Tibial nerve (tissue), 4 donors: ENCODE results near the gene TECPR2.

Experiments
- EP300 ChIP-seq, 2 donors: sonication (generic); formaldehyde crosslinking; IDR thresholded peaks; one replicate each; pipeline ENCODE4 v1.6.1; 2017; ENCODE audit warnings: antibody characterized with exemption in 2 of 2, mild to moderate bottlenecking in 1 of 2
- POLR2A ChIP-seq, 2 donors: fragments of 450-650 bp; IDR thresholded peaks; one replicate each; pipeline ENCODE4 v1.6.1; 2017; ENCODE audit warnings: antibody characterized with exemption in 2 of 2, mild to moderate bottlenecking in 2 of 2, moderate library complexity in 2 of 2
- TF ChIP-seq, protein P1 (sequence below), 5 experiments: fragments of 200-600 bp in 3 of 5; fragments of 450-650 bp in 2 of 5; sonication (generic) in 3 of 5; IDR thresholded peaks; one replicate each; pipeline ENCODE4 v1.5.1; 2016 to 2019; ENCODE audit warnings: antibody characterized with exemption in 5 of 5, mild to moderate bottlenecking in 3 of 5, moderate library complexity in 2 of 5

DNA sequence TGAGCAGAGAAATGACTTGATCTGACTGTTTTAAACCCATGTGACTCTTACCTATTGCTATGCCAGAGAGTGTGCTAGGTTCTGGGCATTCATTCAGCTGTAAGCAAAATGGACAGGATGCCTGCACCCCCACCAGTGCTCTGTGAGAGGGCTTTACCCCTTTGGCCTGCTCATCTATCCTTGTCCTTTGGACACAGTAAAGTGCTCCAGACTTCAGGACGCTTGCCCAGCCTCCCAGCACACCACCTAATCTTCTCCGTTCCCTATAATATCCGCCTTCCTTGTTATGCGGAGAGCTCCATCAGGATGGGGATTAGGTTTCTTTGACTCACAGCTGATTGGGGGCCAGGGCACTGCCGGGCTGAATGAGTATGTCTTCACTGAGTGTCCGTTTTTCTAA, 47.6 kb upstream of the TECPR2 start:
- TF ChIP-seq, protein P1, sequence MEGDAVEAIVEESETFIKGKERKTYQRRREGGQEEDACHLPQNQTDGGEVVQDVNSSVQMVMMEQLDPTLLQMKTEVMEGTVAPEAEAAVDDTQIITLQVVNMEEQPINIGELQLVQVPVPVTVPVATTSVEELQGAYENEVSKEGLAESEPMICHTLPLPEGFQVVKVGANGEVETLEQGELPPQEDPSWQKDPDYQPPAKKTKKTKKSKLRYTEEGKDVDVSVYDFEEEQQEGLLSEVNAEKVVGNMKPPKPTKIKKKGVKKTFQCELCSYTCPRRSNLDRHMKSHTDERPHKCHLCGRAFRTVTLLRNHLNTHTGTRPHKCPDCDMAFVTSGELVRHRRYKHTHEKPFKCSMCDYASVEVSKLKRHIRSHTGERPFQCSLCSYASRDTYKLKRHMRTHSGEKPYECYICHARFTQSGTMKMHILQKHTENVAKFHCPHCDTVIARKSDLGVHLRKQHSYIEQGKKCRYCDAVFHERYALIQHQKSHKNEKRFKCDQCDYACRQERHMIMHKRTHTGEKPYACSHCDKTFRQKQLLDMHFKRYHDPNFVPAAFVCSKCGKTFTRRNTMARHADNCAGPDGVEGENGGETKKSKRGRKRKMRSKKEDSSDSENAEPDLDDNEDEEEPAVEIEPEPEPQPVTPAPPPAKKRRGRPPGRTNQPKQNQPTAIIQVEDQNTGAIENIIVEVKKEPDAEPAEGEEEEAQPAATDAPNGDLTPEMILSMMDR (IDR thresholded peaks at IDR 0.05), result no peak
- TF ChIP-seq POLR2A (IDR thresholded peaks at IDR 0.05) (no peak), EP300 (IDR thresholded peaks at IDR 0.05) (no peak)
